Measurements from ENCODE around the gene ENPP1. TPM values are rescaled to one million over a fixed set of nuclear protein-coding genes. Genes with fewer than 3 reads are reported as not detected.

Gene ENPP1
- total RNA-seq, 1 experiment from 2014 or later = 29.7 TPM

- TF ChIP-seq ZNF512 (CRISPR knock-in tag; IDR thresholded peaks at IDR 0.05; ENCODE audit: borderline replicate concordance) = no peak
- no peak for TF ChIP-seq FOXP4 (CRISPR knock-in tag; IDR thresholded peaks at IDR 0.05)
- TF ChIP-seq FOXJ3 (CRISPR knock-in tag; IDR thresholded peaks at IDR 0.05; ENCODE audit: borderline replicate concordance) = no peak
- no peak for TF ChIP-seq ZNF138 (CRISPR knock-in tag; conservative IDR thresholded peaks at IDR 0.05)
- no peak for TF ChIP-seq ZMAT4 (CRISPR knock-in tag; IDR thresholded peaks at IDR 0.05)
- TF ChIP-seq NR3C1 (CRISPR knock-in tag; conservative IDR thresholded peaks at IDR 0.05; ENCODE audit: low read depth) = no peak
Measured at GRCh38 chr6:131784561-131784960, 23.3 kb upstream of the ENPP1 start (continued).

GRCh38 chr6:131787079-131787478 lies 20.7 kb upstream of the ENPP1 start:
- no peak for DNase-seq (ENCODE audit: low spot score)
- TF ChIP-seq CDX4 (CRISPR knock-in tag; IDR thresholded peaks at IDR 0.05; ENCODE audit: borderline replicate concordance) (no peak), ZNF317 (CRISPR knock-in tag; IDR thresholded peaks at IDR 0.05; ENCODE audit: borderline replicate concordance, low read depth) (no peak), ZNF232 (CRISPR knock-in tag; IDR thresholded peaks at IDR 0.05) (no peak), ATF2 (CRISPR knock-in tag; IDR thresholded peaks at IDR 0.05; ENCODE audit: borderline replicate concordance, low read depth) (no peak), GABPB1 (CRISPR knock-in tag; IDR thresholded peaks at IDR 0.05) (0 out of 2 replicates have a peak, but pooled peaks have one; percentile 45)
- H3K4me3 Mint-ChIP-seq = no peak overlapping the region
- no peak overlapping the region for H3K27ac Mint-ChIP-seq
- H3K9me3 Mint-ChIP-seq = no peaks in the 10 kb centered on the region
- no peak for ATAC-seq
- no peaks in the 10 kb centered on the region for H3K36me3 Mint-ChIP-seq
- POLR2A ChIA-PET = no interaction called here
- CTCF ChIA-PET = no interaction called here
- H3K27me3 Mint-ChIP-seq (ENCODE audit: low read depth) = peaks cover 14% of the 10 kb centered on the region
- peaks cover 7% of the 10 kb centered on the region for H3K4me1 Mint-ChIP-seq

GRCh38 chr6:131787766-131788712 lies 19.8 kb upstream of the ENPP1 start:
- Mint-ChIP-seq H3K9me3 (no peaks in the 10 kb centered on the region), H3K4me3 (no peak overlapping the region), H3K27ac (no peak overlapping the region), H3K4me1 (peaks cover 10% of the 10 kb centered on the region), H3K27me3 (ENCODE audit: low read depth) (peaks cover 11% of the 10 kb centered on the region), H3K36me3 (no peaks in the 10 kb centered on the region)
- DNase-seq (ENCODE audit: low spot score) = no peak
- ChIA-PET CTCF (interaction anchor here (0.6 to 1.9 kb wide), 7 partner anchors 11 to 504 kb away, joined by 3 to 22 read pairs (median 4); partner anchors contain the start of gene MED23), POLR2A (interaction anchor here (1.0 kb wide), 1 partner anchor 122 kb away, joined by 3 read pairs; no protein-coding TSS in a partner anchor)
- peak; percentile 71 for ATAC-seq
- TF ChIP-seq EMX1 (CRISPR knock-in tag; IDR thresholded peaks at IDR 0.05) (no peak), JUN (CRISPR knock-in tag; IDR thresholded peaks at IDR 0.05) (no peak), PRDM15 (CRISPR knock-in tag; IDR thresholded peaks at IDR 0.05) (no peak), ZNF219 (CRISPR knock-in tag; IDR thresholded peaks at IDR 0.05; ENCODE audit: borderline replicate concordance) (no peak), ERG (CRISPR knock-in tag; IDR thresholded peaks at IDR 0.05) (no peak)

Data from WTC11 (cell line).